ENCODE measurements around the gene NTN1.

The NTN1 gene

DNA sequence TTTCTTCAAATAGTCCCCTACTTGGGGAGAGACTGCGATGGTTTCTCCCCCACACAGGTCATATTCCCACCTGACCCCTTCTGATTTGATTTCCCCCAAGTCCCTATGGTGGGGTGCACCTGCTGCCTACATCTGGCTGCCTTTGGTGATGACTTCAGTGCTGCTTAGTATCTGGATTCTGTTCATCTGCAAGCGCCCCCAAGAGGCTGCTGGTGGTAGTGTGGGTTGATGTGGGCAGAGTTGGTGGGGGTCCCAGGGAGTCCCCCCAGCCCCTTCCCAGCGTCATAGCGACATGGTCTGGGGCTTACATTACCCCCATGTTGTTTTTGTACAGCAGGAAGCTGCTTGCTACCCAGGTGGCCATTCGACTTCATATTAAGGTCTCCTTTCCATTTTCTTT, 99.2 kb downstream of the NTN1 start:
- no peak overlapping the region for H3K4me3 ChIP-seq (ENCODE audit: low read length)
- no peak overlapping the region for H3K4me2 ChIP-seq (ENCODE audit: low read length)
- no peaks in the 10 kb centered on the region for H3K36me3 ChIP-seq (ENCODE audit: control insufficient read depth, low read length)
- H3K27ac ChIP-seq (ENCODE audit: low read depth, low read length): no peak overlapping the region
- H3K4me1 ChIP-seq (ENCODE audit: control insufficient read depth, low read length): no peaks in the 10 kb centered on the region
- no peaks in the 10 kb centered on the region for H3K79me2 ChIP-seq (ENCODE audit: control insufficient read depth, low read length)
- no peaks in the 10 kb centered on the region for H3K9me3 ChIP-seq (ENCODE audit: control insufficient read depth, insufficient read depth, low read length)
- TF ChIP-seq, protein P1, sequence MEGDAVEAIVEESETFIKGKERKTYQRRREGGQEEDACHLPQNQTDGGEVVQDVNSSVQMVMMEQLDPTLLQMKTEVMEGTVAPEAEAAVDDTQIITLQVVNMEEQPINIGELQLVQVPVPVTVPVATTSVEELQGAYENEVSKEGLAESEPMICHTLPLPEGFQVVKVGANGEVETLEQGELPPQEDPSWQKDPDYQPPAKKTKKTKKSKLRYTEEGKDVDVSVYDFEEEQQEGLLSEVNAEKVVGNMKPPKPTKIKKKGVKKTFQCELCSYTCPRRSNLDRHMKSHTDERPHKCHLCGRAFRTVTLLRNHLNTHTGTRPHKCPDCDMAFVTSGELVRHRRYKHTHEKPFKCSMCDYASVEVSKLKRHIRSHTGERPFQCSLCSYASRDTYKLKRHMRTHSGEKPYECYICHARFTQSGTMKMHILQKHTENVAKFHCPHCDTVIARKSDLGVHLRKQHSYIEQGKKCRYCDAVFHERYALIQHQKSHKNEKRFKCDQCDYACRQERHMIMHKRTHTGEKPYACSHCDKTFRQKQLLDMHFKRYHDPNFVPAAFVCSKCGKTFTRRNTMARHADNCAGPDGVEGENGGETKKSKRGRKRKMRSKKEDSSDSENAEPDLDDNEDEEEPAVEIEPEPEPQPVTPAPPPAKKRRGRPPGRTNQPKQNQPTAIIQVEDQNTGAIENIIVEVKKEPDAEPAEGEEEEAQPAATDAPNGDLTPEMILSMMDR (IDR thresholded peaks at IDR 0.05; ENCODE audit: low read depth, low read length, poor library complexity, severe bottlenecking): peak; percentile 75
- no peak for TF ChIP-seq EZH2phosphoT487 (IDR thresholded peaks at IDR 0.05; ENCODE audit: borderline replicate concordance, low read length)
- no peaks in the 10 kb centered on the region for H3K9me2 ChIP-seq (replicated peaks; ENCODE audit: control insufficient read depth, low read length)
- H3K27me3 ChIP-seq (ENCODE audit: control insufficient read depth, low read length): peaks cover 13% of the 10 kb centered on the region
- no peaks in the 10 kb centered on the region for H4K20me1 ChIP-seq (ENCODE audit: control insufficient read depth, insufficient read depth, low read depth, low read length)
- no peaks in the 10 kb centered on the region for H3F3A ChIP-seq (ENCODE audit: control insufficient read depth, insufficient read depth)

DNA sequence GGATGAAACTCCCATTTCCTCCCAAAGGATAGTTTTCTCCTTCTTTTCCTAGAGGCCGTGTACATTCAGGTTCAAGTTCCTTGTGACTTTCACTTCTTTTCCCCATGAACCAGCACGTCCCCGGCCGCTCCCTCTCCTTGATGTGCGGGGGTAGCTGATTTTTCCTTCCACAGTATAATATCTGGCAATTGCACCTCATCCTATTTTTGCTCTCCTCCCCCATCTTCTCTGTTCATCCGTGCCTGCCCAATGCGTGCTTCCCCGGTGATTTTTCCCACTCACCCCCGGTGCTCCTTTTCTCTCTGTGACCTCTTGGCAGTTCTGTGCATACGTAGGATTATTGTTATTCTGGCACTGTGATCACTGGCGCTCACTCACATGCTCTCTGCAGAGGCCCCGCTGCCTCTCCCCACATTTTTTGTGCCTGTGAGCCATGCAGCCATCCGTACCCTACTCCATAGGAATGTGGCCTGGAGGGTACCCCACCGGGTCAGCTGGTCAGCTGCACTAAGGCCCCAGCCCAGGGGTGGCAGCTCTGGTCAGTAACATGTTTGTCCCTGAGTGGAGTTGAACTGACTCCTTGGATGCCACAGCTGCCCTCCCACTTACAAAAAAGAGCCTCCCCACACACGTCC, 100.0 kb downstream of the NTN1 start:
- no peaks in the 10 kb centered on the region for H3K36me3 ChIP-seq (ENCODE audit: control insufficient read depth, low read length)
- H3K27ac ChIP-seq (ENCODE audit: low read depth, low read length): no peak overlapping the region
- H3K27me3 ChIP-seq (ENCODE audit: control insufficient read depth, low read length): peaks cover 8% of the 10 kb centered on the region
- no peak overlapping the region for H3K4me3 ChIP-seq (ENCODE audit: low read length)
- TF ChIP-seq, protein P1 (IDR thresholded peaks at IDR 0.05; ENCODE audit: low read depth, low read length, poor library complexity, severe bottlenecking): no peak
- no peaks in the 10 kb centered on the region for H3K4me1 ChIP-seq (ENCODE audit: control insufficient read depth, low read length)
- no peaks in the 10 kb centered on the region for H3F3A ChIP-seq (ENCODE audit: control insufficient read depth, insufficient read depth)
- H3K4me2 ChIP-seq (ENCODE audit: low read length): no peak overlapping the region
- no peaks in the 10 kb centered on the region for H3K79me2 ChIP-seq (ENCODE audit: control insufficient read depth, low read length)
- no peaks in the 10 kb centered on the region for H3K9me3 ChIP-seq (ENCODE audit: control insufficient read depth, insufficient read depth, low read length)
- H3K9me2 ChIP-seq (replicated peaks; ENCODE audit: control insufficient read depth, low read length): no peaks in the 10 kb centered on the region
- no peaks in the 10 kb centered on the region for H4K20me1 ChIP-seq (ENCODE audit: control insufficient read depth, insufficient read depth, low read depth, low read length)

DNA sequence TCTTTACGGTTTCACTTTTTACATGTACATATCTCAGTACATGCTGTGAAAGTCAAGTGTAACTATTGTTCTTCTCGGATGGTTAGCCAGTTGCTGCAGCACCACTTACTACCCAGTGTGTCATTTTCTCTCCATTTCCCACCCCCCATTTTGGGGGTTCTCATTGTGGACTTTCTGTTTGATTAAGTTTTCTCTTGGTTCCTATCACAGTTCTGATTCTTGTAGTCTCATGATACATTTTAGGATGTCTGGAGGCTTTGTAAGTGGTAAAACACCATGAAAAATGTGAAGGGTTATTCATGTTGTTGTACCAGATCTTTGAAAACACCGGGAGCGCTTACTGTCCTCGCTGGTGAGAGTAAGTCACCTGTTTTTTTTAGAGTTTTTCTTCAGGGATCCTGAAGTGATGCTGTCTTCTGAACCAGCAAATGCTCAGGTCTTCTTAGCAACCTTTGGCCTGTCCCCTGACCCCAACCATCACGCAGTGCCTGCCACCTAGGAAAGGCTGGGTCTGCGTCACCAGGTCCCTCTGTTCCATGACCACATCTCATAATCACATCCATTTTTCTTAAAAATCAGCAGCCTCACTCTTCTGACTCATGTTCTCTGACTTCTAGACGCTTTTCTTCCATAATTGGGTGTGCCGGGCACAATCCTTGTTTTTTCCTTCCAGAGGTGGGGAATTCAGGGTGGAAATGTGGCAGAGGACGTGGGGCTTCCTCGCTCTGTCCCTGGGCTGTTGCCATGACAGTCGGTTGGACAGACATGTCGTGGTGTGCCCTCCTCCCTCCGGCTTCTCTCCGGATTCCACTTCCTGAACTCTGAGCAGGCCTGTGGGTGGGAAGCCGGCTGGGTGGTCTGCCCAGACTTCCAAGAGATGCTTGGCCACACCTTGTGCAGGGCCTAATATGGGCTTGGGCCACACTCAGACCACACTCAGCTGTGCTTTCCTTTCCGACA, 102.6 kb downstream of the NTN1 start:
- TF ChIP-seq EZH2phosphoT487 (IDR thresholded peaks at IDR 0.05; ENCODE audit: borderline replicate concordance, low read length): no peak
- TF ChIP-seq, protein P1 (IDR thresholded peaks at IDR 0.05; ENCODE audit: low read depth, low read length, poor library complexity, severe bottlenecking): no peak
- no peak overlapping the region for H3K4me2 ChIP-seq (ENCODE audit: low read length)

More for the DNA sequence above, 102.6 kb downstream of the NTN1 start:
- Histone ChIP-seq H3K27ac (ENCODE audit: low read depth, low read length) (no peak overlapping the region), H3K4me1 (ENCODE audit: control insufficient read depth, low read length) (no peaks in the 10 kb centered on the region), H3K9me3 (ENCODE audit: control insufficient read depth, insufficient read depth, low read length) (no peaks in the 10 kb centered on the region), H3K9me2 (replicated peaks; ENCODE audit: control insufficient read depth, low read length) (no peaks in the 10 kb centered on the region), H3K27me3 (ENCODE audit: control insufficient read depth, low read length) (peaks cover 8% of the 10 kb centered on the region), H4K20me1 (ENCODE audit: control insufficient read depth, insufficient read depth, low read depth, low read length) (no peaks in the 10 kb centered on the region), H3F3A (ENCODE audit: control insufficient read depth, insufficient read depth) (no peaks in the 10 kb centered on the region), H3K36me3 (ENCODE audit: control insufficient read depth, low read length) (no peaks in the 10 kb centered on the region), H3K4me3 (ENCODE audit: low read length) (no peak overlapping the region), H3K79me2 (ENCODE audit: control insufficient read depth, low read length) (no peaks in the 10 kb centered on the region)

Measured in DOHH2 (cell line).